HG03097 (cell line): ENCODE results near the gene EIF3L.
A peak's percentile ranks its signal among the peaks of the same experiment; 100 is the strongest.

ENCODE experiments used
- ATAC-seq: cut with Tn5 transposase; IDR thresholded peaks from one replicate; pipeline ENCODE4 v1.9.1; 2021; ENCODE audit not compliant: unreplicated experiment, low FRiP score

Gene EIF3L

DNA sequence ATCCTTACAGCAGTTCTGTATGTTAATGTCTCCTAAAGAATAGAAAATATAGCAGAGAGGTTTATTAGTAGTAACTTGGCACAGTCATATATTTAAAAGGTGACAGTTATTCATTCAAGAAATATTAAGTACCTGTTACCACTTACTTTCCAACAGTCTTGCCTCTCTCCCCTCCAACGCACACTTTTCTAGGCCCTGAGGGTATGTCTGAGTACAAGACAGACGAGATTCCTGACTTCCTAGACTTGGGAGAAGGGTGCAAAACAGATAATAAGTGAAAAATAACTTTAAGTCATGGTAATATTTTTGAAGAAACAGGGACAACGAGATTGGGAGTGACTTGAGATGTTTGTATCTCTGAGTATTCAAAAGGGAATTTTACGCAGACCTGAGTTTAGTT lies 1.6 kb downstream of the EIF3L start:
- no peak for ATAC-seq

DNA sequence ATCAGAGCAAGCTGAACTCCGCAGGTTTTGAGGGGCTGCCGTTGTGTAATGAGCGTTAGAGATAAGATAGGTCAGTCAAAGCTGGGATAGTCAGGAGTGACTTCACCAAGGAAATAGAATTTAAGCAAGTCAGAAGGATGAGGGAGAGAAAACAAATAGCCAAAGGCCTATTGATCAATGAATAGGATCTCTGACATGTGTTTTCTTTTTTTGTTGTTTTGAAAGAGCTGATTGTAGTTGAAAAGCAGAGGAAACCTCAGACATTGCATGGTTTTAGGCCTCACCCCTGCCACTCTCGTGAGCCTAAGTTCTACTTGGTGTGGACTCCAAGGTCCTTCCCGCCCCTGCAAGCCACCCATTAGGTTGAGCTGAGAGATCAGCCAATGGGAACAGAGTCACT lies 3.2 kb downstream of the EIF3L start:
- no peak for ATAC-seq

DNA sequence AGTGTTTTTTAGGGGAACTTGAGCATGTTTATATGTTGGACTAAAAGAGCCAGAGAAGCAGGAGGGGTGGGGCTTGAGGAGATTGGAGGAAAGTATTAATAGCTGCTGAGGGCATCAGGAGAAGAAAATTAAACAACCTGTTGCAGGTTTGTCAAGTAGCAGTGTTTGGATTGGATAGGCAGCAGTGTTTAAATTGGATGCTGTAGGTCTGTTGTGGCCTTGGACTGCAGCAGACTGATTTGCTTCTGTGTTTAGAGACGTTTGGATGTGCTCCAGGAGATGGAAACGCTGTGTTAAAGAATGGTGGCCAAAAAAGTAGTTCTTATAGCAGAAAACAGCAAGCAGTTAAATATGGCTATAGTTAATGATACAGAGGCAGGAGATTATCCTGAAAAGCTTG lies 5.7 kb downstream of the EIF3L start:
- no peak for ATAC-seq

DNA sequence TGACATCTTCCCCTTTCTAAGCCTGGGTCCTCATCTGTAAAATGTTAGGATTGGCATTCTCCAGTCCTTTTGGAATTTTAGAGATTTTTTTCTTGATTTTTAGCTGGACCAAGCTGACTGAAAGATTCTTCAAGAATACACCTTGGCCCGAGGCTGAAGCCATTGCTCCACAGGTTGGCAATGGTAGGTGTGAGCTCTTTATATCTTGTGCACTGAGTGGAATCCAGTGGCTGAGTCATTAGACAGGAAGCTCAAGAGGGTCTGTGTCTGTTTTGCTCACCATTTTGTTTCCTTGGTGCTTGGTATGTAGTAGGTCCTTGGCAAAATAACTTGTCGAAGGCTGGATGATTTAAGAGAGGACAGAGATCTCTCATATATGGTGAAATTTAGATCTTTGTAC lies 6.2 kb downstream of the EIF3L start:
- ATAC-seq, result no peak

DNA sequence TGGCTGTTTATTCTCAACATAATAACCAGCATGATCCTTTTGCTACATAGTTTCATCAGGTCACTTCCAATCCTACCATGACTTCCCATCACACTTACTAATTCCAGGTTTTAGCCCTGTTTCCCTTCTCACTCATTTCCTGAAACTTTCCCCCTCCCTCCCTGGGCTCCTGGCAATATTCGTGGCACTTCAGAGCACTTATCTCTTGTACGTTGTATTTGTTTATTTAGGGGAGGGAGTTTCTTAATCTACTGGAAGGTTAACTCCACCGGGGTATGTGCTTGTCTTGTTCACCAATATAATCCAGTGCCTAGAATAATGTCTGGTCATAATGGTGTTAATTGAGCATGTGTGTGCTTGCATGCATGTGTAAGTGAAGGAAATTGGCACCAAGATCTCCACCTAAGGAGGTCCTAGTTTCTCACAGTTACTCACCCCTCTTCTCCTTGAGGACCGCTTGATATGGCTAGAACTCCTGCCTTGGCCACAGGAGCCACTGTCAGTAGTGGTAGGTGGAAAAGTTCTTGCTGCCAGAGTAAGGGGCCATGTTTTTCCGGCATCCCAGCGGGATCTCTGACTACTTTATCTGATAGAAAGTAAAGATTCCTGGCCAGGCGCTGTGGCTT lies 11.7 kb downstream of the EIF3L start:
- no peak for ATAC-seq

DNA sequence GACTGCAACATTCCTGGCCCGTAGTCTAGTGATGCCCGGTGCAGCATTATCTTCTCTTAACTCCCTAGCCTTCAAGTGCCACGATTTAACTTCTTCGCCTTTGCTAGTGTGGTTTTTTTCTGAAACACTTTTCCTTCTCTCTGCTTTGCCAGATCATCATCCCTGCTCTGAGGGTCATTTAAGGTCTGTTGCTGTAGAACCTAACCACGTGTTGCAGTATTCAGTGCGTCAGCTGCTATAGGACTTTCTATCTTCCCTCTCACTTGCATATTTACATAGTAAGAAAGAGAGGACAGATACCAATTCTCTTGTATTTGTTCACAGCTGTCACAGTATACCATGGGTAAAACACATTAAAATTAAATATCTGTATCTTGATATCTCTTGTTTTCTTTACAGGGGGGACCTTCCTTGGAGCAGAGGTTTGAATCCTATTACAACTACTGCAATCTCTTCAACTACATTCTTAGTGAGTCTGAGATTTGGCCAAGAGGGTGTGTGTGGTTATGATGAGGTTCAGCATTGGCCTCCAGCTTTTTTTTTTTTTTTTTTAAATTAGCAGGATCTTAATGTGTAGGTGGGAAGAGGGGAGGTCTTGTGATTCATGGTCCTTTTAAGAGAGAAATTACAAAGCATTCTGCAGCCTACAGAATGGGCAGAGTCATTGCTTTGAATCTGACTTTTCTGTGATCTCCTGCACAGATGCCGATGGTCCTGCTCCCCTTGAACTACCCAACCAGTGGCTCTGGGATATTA lies 13.5 kb downstream of the EIF3L start:
- no peak for ATAC-seq

DNA sequence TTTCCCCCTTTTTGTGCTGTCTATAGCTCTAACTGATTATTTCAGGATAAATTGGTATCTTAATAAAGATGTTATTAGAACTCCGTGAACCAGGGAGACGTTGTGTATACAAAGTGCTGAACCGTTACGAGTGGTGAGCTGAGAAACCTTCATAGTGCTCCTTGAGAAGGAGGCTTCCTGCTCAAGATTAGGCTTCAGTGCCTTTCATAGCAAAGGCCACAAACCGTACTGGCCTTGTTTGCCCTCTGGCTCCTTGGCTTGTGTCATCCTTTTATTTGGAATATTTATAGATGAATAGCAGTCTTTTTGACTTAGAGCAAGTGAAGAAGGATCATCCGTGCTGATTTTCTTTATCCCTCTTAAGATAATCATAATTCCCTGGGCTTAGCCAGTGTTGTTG lies 16.3 kb downstream of the EIF3L start:
- ATAC-seq, result no peak

DNA sequence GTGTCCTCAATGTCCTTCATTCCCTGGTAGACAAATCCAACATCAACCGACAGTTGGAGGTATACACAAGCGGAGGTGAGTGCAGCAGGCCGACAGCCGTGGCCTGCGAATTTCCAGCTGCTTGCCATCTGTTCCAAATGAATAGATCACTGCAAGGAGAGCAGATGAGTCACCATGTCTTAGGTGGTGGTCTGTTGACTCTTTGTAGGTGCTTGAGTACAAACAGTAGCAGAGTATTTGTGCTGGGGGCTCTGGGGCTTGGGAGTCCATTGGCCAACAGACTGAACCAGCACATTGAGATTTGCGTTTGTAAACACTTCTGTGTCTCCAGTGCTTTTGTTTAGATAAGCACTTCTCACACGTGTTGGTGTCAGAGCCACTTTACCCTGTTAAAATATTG lies 21.1 kb downstream of the EIF3L start:
- ATAC-seq, result no peak

DNA sequence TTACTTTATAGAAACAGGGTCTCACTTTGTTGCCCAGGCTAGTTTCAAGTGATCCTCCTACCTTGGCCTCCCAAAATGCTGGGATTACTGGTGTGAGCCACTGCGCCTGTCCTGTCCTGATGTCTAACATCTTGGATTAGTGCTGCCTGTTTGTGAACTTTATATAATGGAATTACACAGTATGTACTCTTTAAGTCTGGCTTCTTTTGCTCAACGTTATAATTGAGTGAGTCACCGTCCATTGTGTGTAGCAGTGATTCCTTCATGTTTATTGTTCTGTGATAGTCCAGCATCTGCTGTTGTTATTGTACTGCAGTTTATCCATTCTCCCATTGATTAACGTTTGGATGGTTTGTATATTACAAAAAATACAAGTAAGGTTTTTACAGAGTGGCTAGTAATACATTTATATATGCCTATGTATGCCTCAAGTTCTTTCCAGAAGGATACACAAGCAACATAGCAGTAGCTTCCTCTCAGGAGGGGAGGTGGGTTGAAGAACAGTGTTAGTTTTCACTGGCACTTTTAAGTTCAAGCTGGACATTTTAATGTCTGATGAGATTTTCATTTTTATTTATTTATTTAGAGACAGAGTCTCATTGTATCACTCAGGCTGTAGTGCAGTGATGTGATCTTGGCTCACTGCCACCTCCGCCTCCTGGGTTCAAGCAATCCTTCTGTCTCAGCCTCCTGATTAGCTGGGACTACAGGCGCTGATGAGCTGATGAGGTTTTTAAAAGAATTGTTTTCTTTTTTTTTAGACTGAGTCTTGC lies 31.6 kb downstream of the EIF3L start:
- no peak for ATAC-seq

DNA sequence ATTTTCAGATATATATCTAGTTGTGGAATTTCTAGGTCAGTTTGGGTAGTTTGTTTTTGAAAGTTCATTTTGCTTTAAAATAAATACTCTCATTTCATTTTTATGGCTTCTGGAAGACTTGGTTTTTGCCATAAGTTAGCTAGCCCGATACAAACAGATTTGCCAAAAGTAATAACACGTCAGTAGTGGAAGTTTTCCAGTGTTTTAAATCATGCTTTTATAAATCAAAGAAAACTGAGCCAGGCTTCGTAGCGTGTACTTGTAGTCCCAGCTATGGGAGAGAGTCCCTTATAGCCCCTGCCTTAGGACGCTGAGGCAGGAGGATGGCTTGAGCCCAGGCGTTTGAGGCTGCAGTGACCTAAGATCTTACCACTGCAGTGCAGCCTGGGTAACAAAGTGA lies 35.2 kb downstream of the EIF3L start:
- ATAC-seq, result no peak

DNA sequence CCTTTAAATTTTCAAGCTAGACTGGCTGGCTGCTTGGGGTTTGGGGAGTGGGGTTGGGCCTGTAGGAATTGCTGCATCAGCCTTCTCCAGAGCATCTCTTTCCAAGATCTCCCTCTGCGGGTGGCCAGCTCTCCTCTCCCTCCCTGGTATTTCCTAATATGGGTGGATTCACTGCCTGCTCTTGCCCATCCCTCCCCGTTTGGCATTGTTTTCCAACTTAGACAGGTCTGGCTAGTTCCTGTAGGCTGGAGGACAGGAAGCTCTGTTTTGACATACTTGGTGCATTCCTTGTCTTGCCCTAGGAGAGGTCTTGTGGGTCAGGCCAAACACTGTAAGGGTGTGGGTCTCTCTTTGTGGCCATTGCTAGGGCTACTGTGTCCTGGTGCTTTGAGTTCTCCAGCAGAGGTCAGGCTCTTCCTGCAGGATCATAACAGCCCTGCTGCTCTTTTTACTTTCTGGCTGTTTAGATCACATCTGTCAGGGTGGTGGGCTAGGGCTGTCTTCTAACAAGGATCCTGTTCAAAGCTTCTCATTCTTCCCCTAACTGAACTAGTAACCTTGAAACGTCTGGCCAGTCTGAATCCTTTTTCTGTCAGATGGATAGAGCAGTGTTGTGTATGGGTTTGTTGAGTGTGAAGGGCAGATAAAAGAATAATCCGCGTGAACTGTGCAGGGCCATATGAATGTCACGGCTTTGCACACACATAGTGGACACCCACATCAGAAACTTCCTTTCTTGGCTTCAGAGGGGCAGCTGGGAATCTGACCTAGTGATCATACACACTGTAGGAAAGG lies 38.6 kb downstream of the EIF3L start:
- no peak for ATAC-seq

DNA sequence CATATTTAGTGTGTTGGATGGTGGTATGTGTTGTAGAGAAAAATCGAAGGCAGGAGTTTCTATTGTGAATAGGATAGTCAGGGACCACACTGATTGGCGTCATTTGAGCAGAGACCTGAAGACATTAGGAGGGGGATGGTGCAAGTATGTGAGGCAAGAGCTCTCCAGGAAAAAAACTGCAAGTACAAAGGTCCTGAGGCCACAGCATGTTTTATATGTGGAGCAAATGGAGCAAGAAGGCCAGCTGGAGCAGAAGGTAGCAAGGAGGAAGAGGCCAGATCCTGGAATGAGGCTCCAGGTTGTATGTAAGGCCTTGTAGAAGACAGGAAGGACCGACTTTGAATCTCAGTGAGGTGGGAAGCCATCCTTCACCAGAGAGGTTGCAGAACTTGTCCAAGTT lies 42.7 kb downstream of the EIF3L start:
- ATAC-seq, result no peak

DNA sequence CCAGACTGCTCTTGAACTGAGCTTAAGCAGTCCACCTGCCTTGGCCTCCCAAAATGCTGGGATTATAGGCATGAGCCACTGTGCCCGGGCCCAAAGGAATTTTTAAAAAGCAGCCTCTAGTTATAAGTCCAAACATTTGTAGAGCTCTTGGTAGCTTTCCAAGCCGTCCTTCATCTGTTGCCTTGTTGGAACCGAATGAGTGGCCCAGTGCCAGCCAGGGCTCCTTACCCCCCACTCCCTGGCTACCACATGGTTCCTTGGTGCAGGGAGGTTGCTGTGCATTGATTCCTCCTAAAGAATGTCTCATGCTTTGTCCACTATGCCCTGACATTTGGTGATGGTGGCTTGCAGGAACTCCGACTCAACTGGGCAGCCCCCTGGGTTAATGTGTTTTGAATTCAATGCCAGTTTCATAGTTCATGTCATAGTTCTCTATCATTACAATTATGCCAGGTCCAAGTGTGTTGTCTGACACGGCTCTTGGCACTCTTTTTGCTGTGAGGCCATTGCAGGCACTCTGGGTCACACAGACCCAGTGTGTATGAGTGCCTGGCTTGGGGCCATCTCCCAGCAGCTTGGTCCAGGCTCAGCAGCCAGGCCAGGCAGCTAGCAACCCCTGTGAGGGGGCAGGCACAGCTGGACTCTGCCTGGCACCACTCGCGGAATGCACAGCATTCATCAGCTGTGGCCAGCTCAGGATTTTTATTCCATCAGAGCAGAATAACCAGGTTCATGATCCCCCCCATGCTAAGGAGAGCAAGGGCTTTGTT lies 43.5 kb downstream of the EIF3L start:
- no peak for ATAC-seq

DNA sequence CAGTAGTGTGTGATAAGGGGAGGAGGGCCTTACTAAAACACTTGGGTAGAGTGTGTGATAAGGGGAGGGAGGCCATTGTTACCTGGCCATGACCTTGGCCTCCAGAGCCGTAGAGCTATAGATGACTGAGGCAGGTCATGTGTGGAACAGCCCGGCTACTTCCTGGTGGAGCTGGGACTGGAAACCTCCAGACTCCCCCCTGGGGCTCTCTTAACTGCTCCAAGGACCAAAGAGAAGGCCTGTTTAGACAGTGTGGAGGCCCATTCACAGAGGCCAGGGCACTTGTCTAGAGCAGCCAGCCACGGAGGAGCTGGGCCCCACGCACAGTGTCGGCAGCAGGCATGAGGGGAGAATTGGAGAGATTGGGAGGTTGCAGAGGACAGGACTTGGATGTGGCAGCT lies 44.4 kb downstream of the EIF3L start:
- no peak for ATAC-seq

DNA sequence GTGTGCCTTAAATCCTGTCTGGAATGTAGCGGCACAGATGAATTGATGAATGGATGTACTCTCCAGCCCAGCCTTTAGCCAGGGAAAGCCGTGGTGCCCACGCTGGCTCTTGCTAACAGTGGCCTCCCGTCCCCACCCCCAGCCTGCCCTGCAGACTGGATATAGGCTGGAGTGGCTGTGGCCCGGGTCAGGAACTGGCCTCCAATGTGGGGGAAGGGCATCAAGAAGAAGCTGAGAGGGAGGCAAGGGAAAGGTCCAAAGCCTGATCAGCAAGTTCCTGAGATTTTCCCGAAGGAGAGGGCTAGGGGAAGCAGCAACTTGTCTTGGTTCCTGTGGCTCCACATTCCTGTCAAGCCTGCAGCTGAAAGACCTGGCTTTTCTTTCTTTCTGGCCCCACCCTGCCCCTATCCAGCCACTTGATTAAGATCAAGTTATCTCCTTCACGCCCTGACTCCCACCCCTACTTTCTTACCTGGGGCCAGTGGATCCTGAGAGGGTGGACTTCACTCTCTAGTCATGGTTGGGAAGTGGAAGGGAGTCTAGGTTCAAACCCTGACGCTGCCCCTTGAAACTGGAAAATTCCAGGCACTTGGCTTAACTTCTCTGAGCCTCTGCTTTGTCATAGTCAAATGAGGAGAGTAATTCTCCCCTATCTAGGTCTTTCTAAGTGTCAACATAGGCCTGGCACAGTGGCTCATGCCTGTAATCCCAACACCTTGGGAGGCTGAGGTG lies 45.9 kb downstream of the EIF3L start:
- no peak for ATAC-seq

DNA sequence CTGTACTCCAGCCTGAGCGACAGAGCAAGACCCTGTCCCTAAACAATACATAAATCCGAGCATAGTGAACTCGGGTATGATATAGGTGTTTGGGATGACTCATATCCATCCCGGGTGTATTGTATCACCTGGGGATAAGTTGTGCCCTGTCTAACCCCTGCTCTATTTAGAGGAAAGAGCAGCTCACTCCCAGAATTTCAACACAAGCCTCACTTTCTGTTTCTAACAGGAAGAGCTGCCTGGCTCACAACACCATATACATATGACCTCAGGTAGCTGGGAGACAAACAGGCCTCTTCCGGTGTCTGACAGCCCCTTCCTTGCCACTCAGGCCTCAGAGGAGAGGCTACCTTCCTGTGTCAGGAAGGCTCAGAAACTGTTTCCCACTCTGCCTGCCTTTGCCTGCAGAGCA lies 47.0 kb downstream of the EIF3L start:
- peak; percentile 73 for ATAC-seq

DNA sequence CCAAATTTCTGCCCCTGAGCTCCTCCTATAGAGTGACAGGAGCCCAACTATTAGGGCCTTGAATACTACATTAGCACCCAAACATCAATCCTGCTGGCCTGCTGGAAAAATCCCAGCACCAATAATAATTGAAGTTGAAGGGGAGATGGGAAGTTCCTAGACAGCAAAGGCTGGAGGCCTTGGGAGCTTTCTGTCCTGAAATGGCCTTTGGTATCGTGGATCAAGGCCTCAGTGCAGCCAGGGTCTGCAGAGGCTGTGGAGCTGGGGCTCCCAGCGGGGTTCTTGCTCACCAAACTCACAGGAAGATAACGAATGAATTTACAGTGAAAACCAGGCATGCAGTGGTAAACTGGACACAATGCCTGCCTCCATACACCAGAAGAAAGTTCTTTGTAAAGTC lies 47.7 kb downstream of the EIF3L start:
- ATAC-seq, result no peak

DNA sequence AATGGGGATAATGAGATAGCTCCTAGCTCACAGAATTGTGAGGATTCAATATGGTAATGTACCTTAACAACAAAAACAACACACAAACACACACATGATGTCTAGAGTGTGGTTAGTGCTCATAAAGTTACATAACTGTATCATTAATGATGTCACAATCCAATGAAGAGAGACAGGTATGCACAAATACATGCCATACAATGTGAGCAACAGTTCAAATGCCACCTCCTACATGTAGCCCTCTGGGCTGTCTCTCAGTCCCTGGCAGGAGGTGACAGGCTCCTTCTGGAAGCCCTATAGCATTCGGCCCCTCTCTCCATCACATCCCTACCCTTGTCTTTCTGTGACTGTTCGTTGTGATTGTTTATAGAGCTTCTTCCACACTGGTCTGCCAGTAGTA lies 48.6 kb downstream of the EIF3L start:
- no peak for ATAC-seq

DNA sequence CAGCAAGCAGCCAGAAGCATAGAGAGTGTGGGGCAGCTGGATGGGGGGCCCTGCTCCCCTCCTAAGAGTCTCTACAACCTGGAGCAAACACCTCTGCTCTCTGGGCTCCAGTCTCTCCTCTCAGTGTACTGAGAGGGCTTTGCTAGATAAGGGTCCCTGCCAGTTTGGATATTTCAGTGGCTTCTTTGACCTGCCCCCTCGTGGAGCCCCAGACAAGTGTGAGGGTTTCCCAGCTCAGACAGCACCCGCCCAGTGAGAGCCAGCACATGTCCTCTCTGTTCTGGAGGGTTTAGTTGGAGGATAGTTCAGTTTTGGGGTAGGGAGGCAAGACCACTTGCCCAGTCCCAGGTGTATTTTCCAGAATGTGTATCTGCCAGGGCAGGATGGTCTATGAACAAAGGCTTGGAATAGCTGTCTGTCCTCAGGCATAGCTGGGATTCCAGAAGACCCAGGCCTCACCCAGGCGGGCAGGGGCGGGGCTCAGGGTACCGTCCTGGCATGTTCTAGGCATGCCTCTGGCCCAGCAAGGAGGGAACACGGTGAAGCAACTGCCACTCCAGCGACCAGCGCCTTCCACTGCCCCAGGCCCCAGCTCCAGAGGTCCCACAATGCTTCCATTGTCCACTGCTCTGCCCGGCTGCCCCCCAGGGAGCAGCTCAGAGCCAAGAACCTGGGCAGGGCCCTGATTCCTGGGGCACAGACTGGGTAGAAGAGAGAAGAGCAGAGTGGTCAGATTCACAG lies 49.4 kb downstream of the EIF3L start:
- no peak for ATAC-seq
